ENCODE results near the gene SCMH1.
"Not testable (repeated sequence)": the region's sequence is repeated elsewhere in the genome, so short reads cannot be mapped to it uniquely, and the experiment has no call there.

The SCMH1 gene

DNA sequence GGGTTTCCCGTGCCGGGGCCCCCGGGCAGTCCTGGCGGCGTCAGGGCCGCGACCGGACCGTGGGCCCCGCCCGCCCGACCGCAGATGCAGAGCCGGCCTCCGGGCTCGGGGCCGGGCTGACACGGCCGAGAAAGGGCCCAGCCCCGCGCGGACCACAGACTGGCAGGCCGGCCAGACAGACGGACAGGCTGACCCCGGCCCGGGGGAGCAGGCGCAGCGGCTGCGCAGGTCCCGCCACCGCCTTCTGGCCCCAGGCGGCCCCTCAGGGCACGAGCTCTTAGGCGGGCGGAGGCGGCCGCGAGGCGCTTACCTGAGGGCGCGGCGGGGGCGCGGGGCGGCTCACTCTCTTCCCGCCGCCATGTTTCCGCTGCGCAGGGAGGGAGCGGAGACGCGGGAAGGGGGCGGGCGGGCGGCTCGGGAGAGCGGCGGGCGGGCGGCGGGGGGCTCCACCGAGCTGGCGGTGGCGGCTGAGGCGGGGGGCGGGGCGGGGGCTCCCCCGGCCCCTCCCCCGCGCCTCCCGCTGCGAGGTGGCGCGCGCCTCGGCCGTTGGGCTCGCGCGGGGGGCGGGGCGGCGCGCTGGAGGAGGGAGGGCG, at the start of gene SCMH1:
Gene SCMH1, minus strand, starts transcription at position 558 of the 593 bp plus-strand sequence. CDS start 56,173 bp downstream, outside the sequence.
- peak; percentile 52 to 66 for DNase-seq

DNA sequence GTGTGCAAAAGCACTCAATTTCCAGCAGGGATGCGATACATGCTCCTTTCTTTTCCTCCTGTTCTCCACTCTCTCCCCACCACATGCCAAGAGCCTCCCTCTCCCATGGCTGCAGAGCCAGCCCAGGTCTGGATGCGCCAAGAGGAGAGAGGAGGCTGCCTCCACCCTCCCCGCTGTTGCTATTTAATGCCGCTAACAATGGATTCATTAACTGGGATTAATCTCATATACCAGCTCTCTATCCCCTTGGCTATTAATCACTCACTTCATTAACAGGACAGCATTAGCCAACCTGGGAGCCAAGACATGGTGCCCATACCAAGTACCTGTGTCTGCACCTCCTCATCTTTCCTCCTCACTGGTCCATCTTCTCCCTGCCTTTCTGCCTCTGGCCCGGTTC, 49.1 kb upstream of the SCMH1 start:
- no peak for DNase-seq

DNA sequence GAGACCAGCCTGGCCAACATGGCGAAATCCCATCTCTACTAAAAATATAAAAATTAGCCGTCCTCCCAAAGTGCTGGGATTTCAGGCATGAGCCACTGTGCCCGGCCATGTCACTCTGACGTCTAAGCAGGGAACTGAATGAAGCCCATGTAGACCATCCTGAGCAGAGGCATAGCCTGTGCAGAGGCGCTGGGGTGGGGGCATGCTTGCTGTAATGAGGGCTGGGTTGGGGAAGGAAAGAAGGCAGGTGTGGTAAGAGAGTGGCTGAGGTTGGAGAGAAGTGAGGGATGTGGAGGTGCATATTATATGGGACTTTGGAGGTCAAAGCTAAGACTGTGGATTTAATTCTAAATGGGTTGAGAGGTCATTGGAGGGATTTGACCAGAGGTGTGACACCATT, 47.1 kb upstream of the SCMH1 start:
- no peak for DNase-seq

DNA sequence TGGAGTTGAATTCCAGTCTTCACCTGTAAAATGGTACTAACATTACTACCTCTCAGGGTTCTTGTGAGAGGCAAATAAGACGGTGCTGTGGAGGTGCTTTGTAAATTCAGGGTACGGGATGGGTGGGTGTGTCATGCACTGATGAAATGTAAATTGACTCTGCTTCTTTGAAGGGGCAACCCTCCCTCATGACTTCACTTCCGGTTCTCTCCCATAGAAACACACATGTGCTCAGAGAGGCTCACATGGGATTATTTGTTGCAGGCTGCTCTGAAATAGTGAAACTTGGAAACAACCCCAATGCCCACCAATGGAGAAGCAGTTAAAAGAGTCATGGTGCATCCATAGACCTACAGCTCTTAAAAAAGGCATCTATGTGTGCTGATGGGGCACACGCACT, 44.9 kb upstream of the SCMH1 start:
- DNase-seq: no peak

DNA sequence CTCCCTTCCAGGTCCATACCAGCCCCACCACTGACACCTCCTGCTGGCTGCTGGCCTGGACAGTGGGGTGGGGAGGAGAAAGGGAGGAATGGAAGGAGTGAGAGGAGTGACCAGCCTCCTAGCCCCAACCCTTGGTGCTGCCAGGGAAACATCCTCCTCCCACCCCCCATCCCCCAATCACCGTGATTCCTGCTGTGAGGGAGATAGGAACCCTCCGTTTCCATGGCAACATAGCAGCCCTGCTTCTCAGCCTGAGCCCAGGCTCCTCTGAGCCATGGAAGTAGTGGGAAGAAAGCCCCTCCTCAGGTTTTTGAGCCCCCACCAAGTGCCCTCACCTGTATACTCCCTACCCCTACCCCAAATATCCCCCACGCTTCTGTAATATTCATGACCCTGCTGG, 44.4 kb upstream of the SCMH1 start:
- DNase-seq: no peak

DNA sequence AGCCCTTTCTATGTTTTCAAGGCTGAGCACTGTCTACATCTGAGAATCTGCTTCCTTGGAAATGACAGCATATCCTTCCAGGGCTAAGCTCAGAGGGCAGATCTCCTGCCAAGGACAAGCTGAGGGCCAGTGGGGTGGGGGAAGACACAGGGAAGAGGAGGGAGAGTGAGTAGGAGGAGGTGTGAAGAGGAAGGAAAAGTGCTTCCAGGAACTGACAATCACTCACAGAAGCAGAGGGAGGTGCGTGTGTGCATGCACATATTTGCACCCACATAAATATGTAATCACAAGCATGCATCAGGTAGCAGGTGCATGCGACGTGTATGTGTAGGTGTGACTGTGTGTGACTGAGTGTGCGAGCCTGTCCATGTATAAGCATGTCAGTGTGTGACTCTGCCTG, 43.7 kb upstream of the SCMH1 start:
- DNase-seq: no peak

DNA sequence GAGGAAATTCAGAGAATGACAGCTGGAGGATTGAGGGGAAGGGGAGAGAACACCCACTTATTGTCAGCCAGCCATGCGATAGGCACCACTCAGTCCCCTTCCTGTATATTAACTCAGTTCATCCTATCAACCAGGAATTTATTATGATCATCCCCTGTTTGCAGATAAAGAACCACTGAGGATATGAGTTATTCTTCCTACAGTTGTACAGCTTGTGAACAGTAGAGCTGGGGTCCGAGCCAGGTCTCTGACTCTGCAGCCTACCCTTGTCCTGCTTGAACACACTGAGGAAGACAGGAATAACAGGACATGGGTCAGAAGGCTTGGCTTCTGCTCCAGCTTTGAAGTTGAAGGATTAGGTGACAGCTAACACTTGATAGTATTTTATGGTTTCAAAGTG, 42.0 kb upstream of the SCMH1 start:
- no peak for DNase-seq

DNA sequence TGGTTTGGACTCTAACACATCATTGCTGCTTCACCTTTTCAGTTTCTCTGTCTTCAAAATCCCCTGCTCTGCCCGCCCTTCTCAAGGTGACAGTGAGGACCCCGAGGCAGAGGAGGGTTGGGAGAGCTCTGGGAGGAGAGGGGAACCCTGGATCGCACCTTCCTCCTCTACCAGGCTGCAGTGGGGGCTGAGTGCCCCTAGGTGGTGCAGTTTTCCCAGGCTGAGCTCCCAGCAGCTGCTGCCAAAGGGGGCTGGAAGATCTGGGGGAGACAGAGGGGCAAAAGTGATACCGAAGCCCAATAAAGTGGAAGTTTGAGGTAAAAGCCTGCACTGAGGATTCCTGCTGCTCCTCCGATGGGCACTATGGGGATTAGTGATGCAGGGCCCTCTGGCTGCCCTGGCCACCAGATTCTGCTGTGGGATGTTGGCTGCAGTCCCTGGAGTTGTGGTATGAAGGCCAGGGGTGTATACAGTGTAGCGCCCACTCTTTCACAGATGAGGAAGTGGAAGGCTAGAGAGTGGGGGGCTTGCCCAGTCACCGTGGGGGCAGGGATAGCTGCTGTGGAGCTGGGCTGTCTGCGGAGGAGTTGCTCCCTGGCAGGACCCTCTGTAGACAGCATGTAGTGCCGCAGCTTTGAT, 40.7 kb upstream of the SCMH1 start:
- DNase-seq: no peak

DNA sequence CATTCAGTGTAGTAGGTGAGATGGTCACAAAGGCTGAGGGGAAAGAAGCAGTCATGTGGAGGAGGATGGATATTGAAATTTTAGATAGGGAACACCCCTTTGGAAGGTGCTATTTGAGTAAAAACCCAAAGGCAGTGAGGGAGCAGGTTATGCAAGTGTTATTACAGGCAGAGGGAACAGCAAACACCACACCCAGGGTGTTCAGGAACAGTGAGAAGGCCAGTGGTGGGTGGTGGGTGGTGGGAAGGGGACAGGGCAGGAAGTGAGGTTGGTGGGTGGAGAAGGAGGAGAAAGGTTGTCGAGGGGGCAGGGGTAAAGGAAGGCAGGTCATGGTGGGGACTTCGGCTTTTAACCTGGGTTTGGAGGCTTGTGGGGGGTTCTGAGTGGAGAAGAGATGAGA, 39.2 kb upstream of the SCMH1 start:
- DNase-seq: no peak

DNA sequence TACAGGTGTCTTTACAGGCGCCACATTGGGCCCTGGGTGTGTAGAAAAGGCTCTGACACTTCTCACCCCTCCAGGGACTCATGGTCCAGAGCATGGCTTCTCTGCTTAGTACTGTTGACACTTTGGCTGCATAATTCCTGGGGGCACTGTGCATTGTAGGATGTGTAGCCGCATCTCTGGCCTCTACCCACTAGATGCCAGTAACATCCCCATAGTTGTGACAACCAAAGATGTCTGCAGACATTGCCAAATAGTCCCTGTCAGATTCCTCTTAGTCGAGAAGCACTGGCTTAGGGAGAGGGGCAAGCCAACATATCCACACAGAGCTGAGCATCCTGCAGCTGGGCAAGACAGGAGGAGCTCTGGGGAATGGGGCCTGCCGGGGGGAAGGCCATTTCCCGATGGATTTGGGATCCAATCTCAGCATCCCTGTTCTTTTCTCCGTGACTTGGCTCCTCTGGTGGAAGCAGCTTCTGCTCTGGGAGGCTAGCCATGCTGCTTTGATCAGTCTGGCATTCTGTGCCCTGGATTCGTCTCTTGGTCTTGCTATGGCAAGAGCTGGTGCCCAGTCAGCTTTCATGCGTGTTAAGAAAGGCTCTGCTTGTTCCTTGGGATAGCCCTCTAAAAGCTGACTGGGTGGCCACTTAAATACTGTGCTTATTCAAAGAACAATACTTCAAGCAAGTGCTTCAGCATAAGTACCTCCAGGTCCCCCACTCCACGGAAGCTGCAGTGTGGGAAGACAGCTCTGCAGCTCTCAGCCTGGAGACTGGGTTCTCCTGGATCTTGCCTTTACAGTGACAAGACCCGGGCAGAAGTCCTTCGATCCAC, 38.3 kb upstream of the SCMH1 start:
- no peak for DNase-seq

DNA sequence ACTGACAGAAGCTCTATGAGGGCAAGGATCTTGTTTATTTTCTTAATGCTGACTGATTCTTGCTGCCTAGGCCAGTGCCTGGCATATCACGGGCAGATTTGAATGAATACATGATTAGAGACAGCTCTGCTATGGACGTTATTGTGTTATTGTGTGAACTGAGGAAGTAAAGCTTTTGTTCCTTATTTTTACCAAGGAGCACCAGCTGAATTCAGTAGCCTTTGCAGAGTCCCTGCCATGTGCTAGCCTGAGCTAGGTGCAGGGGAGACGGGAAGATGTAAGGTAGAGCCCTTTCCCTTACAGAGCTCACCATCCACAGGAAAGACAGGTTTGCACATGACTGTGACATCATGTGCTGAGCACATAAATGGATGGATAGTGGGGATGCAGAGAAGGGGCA, 36.0 kb upstream of the SCMH1 start:
- no peak for DNase-seq

DNA sequence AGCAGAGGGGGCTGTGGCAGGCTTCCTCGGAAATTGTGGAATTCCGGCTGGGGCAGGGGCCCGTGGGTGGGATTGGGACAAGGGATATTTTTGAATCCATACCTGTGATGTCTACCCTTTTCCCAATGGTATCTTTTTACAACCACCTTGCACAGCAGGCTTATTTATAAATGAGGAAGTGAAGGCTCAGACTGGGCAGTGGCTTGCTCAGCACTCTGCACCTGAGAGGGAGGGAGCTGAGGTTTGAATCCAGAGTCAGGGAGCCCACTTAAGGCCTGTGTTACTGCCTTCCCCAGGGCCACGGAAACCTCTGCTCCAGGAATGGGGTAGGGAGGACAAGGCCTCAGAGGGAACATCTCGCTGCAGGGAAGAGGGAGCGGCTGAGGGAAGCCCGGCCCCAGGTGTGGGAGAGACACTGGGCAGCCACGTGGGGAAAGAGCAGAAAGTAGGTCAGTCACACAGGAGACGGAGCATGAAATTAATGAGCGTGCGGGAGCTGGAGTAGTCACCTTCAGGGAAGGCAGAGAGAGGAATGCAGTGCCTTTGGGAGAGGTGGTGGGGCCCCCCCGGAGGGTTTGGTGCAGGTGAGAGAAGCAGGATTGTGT, 35.4 kb upstream of the SCMH1 start:
- no peak for DNase-seq

DNA sequence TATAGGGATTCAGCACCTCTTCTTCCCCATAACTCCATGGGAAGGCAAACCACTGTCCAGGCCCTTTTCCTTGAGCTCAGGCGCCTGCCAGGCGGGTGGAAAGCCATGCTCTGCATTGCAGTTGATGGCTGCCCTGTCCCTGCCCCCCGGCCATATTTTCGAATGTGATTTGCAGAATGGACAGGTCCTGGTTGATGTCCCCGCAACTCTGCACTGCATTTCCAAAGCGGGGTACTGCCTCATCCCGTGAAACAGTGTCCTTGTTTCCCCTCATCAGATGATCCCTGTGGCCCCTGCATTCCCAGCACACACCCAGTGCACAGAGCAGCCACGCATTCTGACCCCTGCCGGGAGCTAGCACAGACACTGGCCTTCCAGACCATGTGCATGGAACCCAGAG, 33.7 kb upstream of the SCMH1 start:
- no peak for DNase-seq

DNA sequence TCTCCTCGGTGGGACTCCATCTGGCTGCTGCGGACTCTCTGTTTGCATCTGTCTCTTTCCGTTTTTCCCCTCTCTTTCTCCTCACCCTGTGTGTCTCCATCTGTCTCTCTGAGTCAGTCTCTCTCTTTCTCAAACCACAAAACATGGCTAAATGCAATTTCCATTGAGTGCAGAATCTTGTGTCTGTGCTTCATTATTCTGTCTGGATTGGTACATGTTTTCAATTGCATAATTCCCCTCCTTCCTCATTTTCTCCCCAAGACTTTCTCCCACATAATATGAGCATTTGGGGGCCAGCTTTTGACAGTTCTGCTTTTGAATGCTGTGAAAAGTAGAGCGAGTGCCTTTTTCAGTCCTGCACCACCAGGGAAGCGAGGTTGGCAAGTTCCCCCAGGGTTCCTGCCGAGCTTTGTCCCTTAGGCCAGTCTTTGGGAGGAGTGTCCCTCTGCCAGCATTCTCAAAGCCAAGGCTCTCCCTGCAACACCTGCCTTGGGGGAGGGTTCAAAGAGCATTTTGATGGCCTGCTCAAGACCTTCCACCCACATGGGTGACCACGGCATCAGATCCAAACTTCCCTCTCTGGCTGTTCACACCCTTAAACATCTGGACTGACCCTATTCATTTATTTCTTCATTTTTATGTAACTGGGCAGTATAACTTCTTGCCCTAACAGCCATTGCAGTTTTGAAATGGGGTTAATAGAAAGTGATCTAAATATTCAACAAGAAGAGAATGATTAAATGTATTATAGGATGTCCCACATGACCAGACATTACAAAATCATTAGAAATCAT, 32.8 kb upstream of the SCMH1 start:
- no peak for DNase-seq

DNA sequence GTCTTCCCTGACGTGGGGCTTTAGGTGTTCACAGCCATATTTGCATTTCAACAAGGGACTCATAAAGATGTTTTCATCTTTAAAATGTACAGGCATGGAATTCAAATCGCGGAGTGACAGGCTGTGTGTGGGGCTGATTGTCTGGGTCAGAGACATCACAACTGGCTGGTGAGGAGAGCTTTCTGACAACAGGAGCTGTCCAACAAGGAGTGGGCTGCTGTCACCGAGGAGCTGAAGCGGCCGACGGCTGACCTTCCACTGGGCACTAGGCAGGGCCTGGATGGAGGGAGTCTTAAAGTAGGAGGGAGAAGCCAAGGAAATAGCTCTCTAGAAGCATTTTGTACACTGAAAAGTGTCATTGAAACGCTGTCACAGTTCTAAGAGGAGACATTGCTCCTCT, 30.5 kb upstream of the SCMH1 start:
- DNase-seq: no peak

DNA sequence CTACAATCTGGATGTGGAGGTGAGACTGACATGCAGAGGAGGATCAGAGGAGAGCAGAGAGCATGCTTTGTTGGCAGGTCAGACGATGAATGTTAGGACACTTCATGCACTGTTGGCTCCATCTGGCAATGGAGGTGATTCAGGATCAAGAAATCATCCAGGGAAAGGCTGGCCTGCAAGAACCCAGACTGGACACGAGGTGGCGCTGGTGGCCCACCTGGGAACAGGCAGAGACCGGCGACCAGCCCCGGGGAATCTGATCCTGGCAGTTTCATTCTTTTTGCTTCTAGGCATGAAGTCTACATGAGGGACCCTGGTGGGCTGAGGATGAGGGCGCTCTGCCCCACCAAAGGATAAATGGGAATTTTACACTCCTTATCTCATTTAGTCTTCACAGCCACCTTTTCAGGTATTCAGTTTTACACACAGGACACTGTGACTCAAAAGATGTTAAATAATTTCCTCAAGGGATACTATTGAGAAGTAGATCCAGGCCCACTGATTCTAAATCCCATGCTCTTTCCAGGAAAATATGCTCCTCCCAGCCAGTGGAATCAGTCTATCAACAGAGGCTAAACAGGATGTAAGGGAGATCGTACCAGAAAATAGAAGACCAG, 26.2 kb upstream of the SCMH1 start:
- DNase-seq: peak; percentile 61 to 73

DNA sequence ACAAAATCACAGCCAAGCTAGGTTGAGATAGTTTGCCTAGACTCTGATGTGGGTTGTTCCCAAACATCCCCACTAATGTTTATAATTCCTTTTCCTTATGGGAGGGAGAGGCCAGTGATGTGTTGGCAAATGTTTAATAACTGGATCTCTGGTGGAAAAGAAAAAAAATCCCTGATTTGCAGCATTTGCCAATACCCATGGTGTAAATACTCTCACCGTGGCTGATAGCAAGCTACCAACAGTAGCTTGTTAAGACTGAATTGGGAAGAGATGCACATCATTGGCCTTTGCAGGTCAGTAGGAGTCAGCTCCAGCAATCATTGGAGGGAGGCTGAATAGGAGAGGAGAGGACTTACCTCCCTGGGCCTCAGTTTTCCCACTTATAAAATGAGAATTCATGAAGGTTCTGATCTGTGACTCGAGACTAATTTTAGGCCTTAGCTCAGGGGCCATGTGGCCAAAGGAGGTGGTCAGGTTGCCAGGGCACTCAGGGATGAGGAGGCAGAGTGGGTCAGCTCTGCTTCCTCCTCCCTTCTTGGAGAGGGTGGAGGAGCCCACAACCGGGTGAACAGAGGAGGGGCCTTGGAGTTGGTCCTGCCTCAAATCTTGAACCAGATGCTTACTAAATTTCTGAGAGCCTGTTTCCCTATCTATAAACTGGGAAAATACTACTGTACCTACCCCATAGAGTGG, 20.0 kb upstream of the SCMH1 start:
- no peak for DNase-seq

DNA sequence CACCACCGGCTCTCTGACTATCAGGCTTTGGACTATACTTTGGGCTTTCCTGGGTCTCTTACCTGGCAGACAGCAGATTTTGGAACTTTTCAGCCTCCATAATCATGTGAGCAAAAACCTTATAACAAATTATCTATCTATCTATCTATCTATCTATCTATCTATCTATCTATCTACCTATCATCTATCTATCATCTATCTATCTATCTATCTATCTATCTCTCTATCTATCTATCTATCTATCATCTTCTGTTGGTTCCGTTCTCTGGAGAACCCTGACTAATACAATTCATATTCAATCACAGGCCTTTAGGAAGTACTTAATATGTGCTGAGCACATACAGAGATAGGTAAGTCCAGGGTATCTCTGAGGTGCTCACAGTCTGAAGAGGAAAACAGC, 18.7 kb upstream of the SCMH1 start:
- DNase-seq: no peak

DNA sequence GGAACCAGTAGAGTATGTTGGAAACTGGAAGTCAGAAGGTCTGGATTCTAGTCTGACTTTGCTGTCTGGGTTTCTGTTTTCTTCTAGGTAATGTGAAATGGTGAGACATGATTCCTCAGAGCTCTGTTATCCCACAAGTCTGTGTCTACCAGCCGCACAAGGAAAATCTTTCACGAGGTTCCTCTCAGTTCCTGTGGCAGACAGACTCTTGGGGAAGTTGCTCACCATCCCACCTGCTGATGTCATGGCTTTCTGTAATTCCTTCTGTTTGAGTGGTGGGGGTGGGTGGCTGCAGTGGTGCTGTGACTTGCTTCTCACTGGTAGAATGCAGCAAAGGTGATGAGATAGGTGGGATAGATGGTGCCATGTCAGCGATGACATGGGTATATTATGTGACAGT, 17.1 kb upstream of the SCMH1 start:
- no peak for DNase-seq

DNA sequence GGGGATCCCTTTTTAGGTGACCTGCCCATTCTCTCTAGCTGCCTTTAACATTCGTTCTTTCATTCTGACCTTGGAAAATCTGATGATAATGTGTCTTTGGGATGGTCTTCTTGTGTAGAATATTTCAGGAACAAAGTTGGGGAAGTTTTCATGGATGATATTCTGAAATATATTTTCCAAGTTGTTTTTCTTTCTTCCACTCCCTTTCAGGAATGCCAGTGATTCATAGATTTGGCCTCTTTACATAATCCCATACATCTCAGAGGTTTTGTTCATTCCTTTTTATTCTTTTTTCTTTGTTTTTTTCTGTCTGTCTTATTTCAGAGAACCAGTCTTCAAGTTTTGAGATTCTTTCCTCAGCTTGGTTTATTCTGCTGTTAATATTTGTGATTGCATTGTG, 13.9 kb upstream of the SCMH1 start:
- no peak for DNase-seq

DNA sequence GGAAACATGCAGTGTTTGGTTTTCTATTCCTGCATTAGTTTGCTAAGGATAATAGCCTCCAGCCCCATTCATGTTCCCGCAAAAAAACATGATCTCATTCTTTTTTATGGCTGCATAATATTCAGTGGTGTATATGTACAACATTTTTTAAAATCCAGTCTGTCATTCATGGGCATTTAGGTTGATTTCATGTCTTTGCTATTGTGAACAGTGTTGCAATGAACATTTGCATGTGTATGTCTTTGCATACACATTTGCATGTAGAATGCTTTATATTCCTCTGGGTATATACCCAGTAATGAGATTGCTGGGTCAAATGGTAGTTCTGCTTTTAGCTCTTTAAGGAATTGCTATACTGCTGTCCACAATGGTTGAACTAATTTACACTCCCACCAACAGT, 9.0 kb upstream of the SCMH1 start:
- DNase-seq: not testable (repeated sequence)

DNA sequence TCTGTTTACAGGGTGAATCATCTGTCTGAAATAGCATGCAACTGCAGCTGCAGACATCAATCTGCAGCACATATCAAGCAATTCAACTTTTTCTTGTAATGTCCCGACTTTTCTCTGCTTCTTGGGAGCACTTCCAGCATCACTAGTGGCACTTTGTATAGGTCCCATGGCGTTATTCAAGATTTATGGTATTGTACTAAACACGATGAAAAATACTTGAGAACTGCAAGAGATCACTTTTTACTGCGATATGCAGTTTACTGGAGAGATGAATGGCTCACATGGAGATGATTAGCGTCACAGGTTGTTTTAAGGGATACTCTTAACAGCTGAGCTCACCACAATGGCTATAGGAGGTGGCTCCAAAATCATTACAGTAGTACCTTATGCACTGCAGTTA, 7.2 kb upstream of the SCMH1 start:
- DNase-seq: no peak

All from activated CD4-positive, alpha-beta T cell treated with anti-CD3 and anti-CD28 coated beads for 4 hours (primary cell).